Measurements from ENCODE around the gene GTPBP10. TPM values are rescaled to one million over a fixed set of nuclear protein-coding genes. Genes with fewer than 3 reads are reported as not detected.

GTPBP10 gene
- total and polyA plus RNA-seq, 2 of the 13 experiments (the other 11 are each of a cell fraction or from before 2014, with no cell fraction given): 13.3 to 38.7 TPM

GRCh38 chr7:90346336-90347125 lies at the start of gene GTPBP10 (continued):
- TF ChIP-seq GFI1 (CRISPR knock-in tag; IDR thresholded peaks at IDR 0.05; ENCODE audit: borderline replicate concordance): peak; percentile 52; the same call in 1 of the 2 replicates
- TF ChIP-seq EZH2 (conservative IDR thresholded peaks at IDR 0.05; ENCODE audit: low read depth, low read length): no peak
- peak; percentile 70; the same call in 1 of the 2 replicates for TF ChIP-seq ZNF441 (CRISPR knock-in tag; IDR thresholded peaks at IDR 0.05; ENCODE audit: borderline replicate concordance)
- peak; percentile 97 for TF ChIP-seq REPIN1 (CRISPR knock-in tag; IDR thresholded peaks at IDR 0.05; ENCODE audit: borderline replicate concordance, low read depth)
- 0 out of 2 replicates have a peak, but pooled peaks have one; percentile 15 for TF ChIP-seq SIX4 (CRISPR knock-in tag; IDR thresholded peaks at IDR 0.05)
- TF ChIP-seq ZMYM2 (CRISPR knock-in tag; IDR thresholded peaks at IDR 0.05): peak; percentile 46; the same call in 1 of the 2 replicates
- TF ChIP-seq FOXP1 (IDR thresholded peaks at IDR 0.05): 0 out of 2 replicates have a peak, but pooled peaks have one; percentile 29
- no peak; the same call in 1 of the 2 replicates for TF ChIP-seq FOXP1 (CRISPR knock-in tag; IDR thresholded peaks at IDR 0.05)
- peak; percentile 98 for TF ChIP-seq CREB1 (IDR thresholded peaks at IDR 0.05)
- peak; percentile 100 for TF ChIP-seq CREB1 (CRISPR knock-in tag; IDR thresholded peaks at IDR 0.05)
- TF ChIP-seq, protein P1, sequence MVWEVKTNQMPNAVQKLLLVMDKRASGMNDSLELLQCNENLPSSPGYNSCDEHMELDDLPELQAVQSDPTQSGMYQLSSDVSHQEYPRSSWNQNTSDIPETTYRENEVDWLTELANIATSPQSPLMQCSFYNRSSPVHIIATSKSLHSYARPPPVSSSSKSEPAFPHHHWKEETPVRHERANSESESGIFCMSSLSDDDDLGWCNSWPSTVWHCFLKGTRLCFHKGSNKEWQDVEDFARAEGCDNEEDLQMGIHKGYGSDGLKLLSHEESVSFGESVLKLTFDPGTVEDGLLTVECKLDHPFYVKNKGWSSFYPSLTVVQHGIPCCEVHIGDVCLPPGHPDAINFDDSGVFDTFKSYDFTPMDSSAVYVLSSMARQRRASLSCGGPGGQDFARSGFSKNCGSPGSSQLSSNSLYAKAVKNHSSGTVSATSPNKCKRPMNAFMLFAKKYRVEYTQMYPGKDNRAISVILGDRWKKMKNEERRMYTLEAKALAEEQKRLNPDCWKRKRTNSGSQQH (CRISPR knock-in tag; IDR thresholded peaks at IDR 0.05; ENCODE audit: low read depth): no peak
- TF ChIP-seq, protein P2, sequence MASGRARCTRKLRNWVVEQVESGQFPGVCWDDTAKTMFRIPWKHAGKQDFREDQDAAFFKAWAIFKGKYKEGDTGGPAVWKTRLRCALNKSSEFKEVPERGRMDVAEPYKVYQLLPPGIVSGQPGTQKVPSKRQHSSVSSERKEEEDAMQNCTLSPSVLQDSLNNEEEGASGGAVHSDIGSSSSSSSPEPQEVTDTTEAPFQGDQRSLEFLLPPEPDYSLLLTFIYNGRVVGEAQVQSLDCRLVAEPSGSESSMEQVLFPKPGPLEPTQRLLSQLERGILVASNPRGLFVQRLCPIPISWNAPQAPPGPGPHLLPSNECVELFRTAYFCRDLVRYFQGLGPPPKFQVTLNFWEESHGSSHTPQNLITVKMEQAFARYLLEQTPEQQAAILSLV (CRISPR knock-in tag; IDR thresholded peaks at IDR 0.05; ENCODE audit: borderline replicate concordance): peak; percentile 78; the same call in 1 of the 2 replicates
- peak; percentile 39 for TF ChIP-seq RBM39 (IDR thresholded peaks at IDR 0.05; ENCODE audit: low read depth, low read length, poor library complexity, severe bottlenecking)
- 0 out of 2 replicates have a peak, but pooled peaks have one; percentile 50 for TF ChIP-seq ZNF646 (CRISPR knock-in tag; IDR thresholded peaks at IDR 0.05)
- peak; percentile 96 for TF ChIP-seq HDAC1 (CRISPR knock-in tag; IDR thresholded peaks at IDR 0.05)
- TF ChIP-seq ZNF484 (CRISPR knock-in tag; IDR thresholded peaks at IDR 0.05; ENCODE audit: borderline replicate concordance, low read depth): no peak
- TF ChIP-seq SIN3B (IDR thresholded peaks at IDR 0.05; ENCODE audit: low read length): peak; percentile 80; the same call in 1 of the 2 replicates
- peak; percentile 65 for TF ChIP-seq ZEB1 (IDR thresholded peaks at IDR 0.05; ENCODE audit: insufficient replicate concordance, low read depth)
- peak; percentile 97 for TF ChIP-seq HNF1B (CRISPR knock-in tag; IDR thresholded peaks at IDR 0.05)
